Spleen (tissue), 11 donors: ENCODE measurements around the gene GPHN. TPM values are rescaled to one million over a fixed set of nuclear protein-coding genes. Genes with fewer than 3 reads are reported as not detected.

Experiments
- DNase-seq: peaks from one replicate; pipeline ENCODE4 v3.0.0-alpha.2; 2020
- H3K27ac ChIP-seq, 8 donors: fragments of 200-600 bp; sonication (generic) in 7 of 8; 1 replicate in 4 of 8; 2 replicates in 4 of 8; pipeline versions ENCODE4 v1.5.0 to v1.8.0; 2016 to 2021; ENCODE audit warnings: inconsistent platforms in 4 of 8, mild to moderate bottlenecking in 4 of 8, moderate library complexity in 1 of 8
- H3K27me3 ChIP-seq, 7 donors: fragments of 200-600 bp; sonication (generic) in 6 of 7; replicated peaks in 1 of 7; 1 replicate in 4 of 7; 2 replicates in 3 of 7; pipeline versions ENCODE4 v1.5.0 to v1.8.0; 2016 to 2021; ENCODE audit warnings: inconsistent platforms in 3 of 7, mild to moderate bottlenecking in 1 of 7
- H3K36me3 ChIP-seq, 6 donors: fragments of 200-600 bp; sonication (generic) in 5 of 6; 1 replicate in 4 of 6; 2 replicates in 2 of 6; pipeline versions ENCODE4 v1.5.0 to v1.8.0; 2016 to 2021; ENCODE audit warnings: inconsistent platforms in 2 of 6
- H3K4me1 ChIP-seq, 6 donors: fragments of 200-600 bp; sonication (generic) in 5 of 6; 1 replicate in 3 of 6; 2 replicates in 3 of 6; pipeline versions ENCODE4 v1.5.0 to v1.8.0; 2016 to 2021; ENCODE audit warnings: inconsistent platforms in 3 of 6
- H3K4me3 ChIP-seq, 8 donors: fragments of 200-600 bp; sonication (generic) in 7 of 8; 1 replicate in 4 of 8; 2 replicates in 4 of 8; pipeline versions ENCODE4 v1.5.0 to v1.8.0; 2016 to 2021; ENCODE audit warnings: inconsistent platforms in 4 of 8, mild to moderate bottlenecking in 4 of 8, moderate library complexity in 2 of 8
- H3K9me3 ChIP-seq, 8 donors: fragments of 200-600 bp; sonication (generic) in 7 of 8; 1 replicate in 4 of 8; 2 replicates in 4 of 8; pipeline versions ENCODE4 v1.5.0 to v1.8.0; 2016 to 2021; ENCODE audit warnings: inconsistent platforms in 4 of 8
- POLR2A ChIP-seq, 3 donors: fragments of 450-650 bp; IDR thresholded peaks; one replicate each; pipeline ENCODE4 v1.5.1; 2017; ENCODE audit warnings: antibody characterized with exemption in 3 of 3, mild to moderate bottlenecking in 1 of 3
- POLR2AphosphoS5 ChIP-seq, 3 donors: sonication (generic); formaldehyde crosslinking; IDR thresholded peaks; one replicate each; pipeline ENCODE4 v1.5.1; 2017; ENCODE audit warnings: antibody characterized with exemption in 3 of 3
- WGBS, 5 donors: extraction: QIAGEN DNeasy Blood & Tissue Kit in 3 of 5; methylation state at CpG; one replicate each; pipeline versions ENCODE4 v1.1.5 to v1.1.7; 2013 to 2018; 5-methylcytosine and 5-hydroxymethylcytosine counted together
- intact Hi-C: fragments of 100-400 bp; cut with DNase I; formaldehyde crosslinking; loops from one replicate; pipeline ENCODE4 v1.15.0; 2023; ENCODE audit warnings: low total_unique reads
- polyA plus RNA-seq, 3 donors: library from polyadenylated mRNA; stranded (reverse); fragments of 200-250 nt; gene quantifications; one replicate each; pipeline ENCODE4 v1.2.1, GENCODE V29; 2013
- total RNA-seq, 7 donors: library from RNA; depleted of rRNA in 3 of 7; stranded (reverse); fragments of >200 nt in 3 of 7; fragmentation: NEBNext Ultra II Directional in 4 of 7; extraction: Animal tissue kit (Norgen Biotek cat#: 25700) in 4 of 7; gene quantifications; one replicate each; pipeline versions ENCODE4 v1.1.0 to v1.2.1, GENCODE V29; 2016 to 2021
- TF ChIP-seq, protein P1 (sequence below), 11 experiments: fragments of 200-600 bp in 7 of 11; fragments of 450-650 bp in 4 of 11; sonication (generic) in 4 of 11; IDR thresholded peaks in 8 of 11; conservative IDR thresholded peaks in 3 of 11; 1 replicate in 7 of 11; 2 replicates in 4 of 11; pipeline versions ENCODE4 v1.4.0 to v1.8.0; 2016 to 2021; ENCODE audit warnings: antibody characterized with exemption in 11 of 11, inconsistent platforms in 4 of 11, mild to moderate bottlenecking in 1 of 11
- donor health status: healthy with polysubstance abuse.
- donor health status: DM: no; HTN: no; CAD: no; lungs with moderate emphysema.
- donor health status: DM: no; HTN: no; CAD: no.
- donor health status: Bipolar disorder and iron deficiency.
- donor health status: healthy.
- donor health status: DM: no; HTN: no; CAD: no.
- donor health status: DM: yes; HTN: yes; CAD: no.

GPHN gene
- total and polyA plus RNA-seq, 10 donors, result 9.0 to 26.9 (median 15.7) TPM

DNA sequence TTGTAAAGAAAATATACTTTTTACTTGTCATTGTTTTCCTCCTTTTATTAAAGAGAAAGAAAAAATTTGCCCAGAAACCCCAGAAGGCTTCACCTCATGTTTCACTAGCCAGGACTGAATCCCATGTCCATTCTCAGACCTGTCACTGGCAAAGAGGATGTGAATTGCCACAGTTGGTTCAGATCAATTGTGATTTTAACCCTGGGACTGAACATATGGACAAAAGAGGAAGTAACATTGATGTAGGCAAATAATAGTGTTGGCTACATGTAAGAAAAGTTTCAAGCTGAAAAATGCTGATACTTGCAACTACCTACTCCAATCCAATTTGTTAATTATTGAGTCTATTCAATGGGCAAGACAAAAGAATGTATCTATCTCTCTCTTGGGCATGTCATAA lies 30.4 kb upstream of the GPHN start:
- peaks cover 0 to 6% (median 0%) of the 10 kb centered on the region in 8 donors for H3K9me3 ChIP-seq
- H3K27me3 ChIP-seq, result no peaks in the 10 kb centered on the region
- H3K4me3 ChIP-seq, result no peak overlapping the region
- no peak overlapping the region for H3K27ac ChIP-seq
- intact Hi-C loops, result no loop called here
- no peaks in the 10 kb centered on the region for H3K4me1 ChIP-seq
- no peaks in the 10 kb centered on the region for H3K36me3 ChIP-seq
- no peak for DNase-seq
- TF ChIP-seq, protein P1, sequence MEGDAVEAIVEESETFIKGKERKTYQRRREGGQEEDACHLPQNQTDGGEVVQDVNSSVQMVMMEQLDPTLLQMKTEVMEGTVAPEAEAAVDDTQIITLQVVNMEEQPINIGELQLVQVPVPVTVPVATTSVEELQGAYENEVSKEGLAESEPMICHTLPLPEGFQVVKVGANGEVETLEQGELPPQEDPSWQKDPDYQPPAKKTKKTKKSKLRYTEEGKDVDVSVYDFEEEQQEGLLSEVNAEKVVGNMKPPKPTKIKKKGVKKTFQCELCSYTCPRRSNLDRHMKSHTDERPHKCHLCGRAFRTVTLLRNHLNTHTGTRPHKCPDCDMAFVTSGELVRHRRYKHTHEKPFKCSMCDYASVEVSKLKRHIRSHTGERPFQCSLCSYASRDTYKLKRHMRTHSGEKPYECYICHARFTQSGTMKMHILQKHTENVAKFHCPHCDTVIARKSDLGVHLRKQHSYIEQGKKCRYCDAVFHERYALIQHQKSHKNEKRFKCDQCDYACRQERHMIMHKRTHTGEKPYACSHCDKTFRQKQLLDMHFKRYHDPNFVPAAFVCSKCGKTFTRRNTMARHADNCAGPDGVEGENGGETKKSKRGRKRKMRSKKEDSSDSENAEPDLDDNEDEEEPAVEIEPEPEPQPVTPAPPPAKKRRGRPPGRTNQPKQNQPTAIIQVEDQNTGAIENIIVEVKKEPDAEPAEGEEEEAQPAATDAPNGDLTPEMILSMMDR (IDR thresholded peaks at IDR 0.05 in 8 of 11, conservative IDR thresholded peaks at IDR 0.05 in 3 of 11), result no peak
- no peak for TF ChIP-seq POLR2AphosphoS5 (IDR thresholded peaks at IDR 0.05)
- TF ChIP-seq POLR2A (IDR thresholded peaks at IDR 0.05), result no peak

DNA sequence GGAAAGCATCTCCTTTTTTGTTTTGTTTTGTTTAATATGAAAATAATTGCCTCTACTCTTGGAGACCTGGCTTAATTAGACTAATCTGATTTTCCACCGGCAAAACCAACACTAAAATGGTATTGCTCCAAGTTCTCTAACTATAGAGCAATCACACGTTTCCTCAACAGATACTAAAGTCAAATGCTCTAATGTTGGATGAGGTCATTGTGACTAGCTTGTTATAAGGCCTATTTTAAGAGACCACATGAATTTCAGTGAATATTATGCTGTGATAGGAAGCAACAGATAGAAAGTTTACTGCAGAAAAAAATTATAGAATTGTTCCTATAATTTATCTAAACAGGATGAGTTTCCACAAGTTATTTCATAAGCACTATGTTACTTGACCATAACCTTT lies 25.1 kb upstream of the GPHN start:
- 83 to 92% (median 90%) methylated on average over 2 of the region's 2 CpGs for WGBS, 5 donors
- no peak overlapping the region for H3K4me3 ChIP-seq
- intact Hi-C loops, result no loop called here
- no peak for TF ChIP-seq POLR2A (IDR thresholded peaks at IDR 0.05)
- TF ChIP-seq POLR2AphosphoS5 (IDR thresholded peaks at IDR 0.05), result no peak
- TF ChIP-seq, protein P1 (IDR thresholded peaks at IDR 0.05 in 8 of 11, conservative IDR thresholded peaks at IDR 0.05 in 3 of 11), result no peak
- H3K27me3 ChIP-seq, result no peaks in the 10 kb centered on the region
- no peak overlapping the region for H3K27ac ChIP-seq
- no peaks in the 10 kb centered on the region for H3K36me3 ChIP-seq
- H3K4me1 ChIP-seq, result no peaks in the 10 kb centered on the region
- H3K9me3 ChIP-seq, result no peaks in the 10 kb centered on the region
- DNase-seq, result no peak

- Histone ChIP-seq H3K27me3 (no peaks in the 10 kb centered on the region), H3K27ac (no peak overlapping the region), H3K9me3 (no peaks in the 10 kb centered on the region), H3K36me3 (no peaks in the 10 kb centered on the region), H3K4me3 (no peak overlapping the region), H3K4me1 (no peaks in the 10 kb centered on the region)
- no peak for TF ChIP-seq POLR2A (IDR thresholded peaks at IDR 0.05)
- TF ChIP-seq, protein P1 (IDR thresholded peaks at IDR 0.05 in 8 of 11, conservative IDR thresholded peaks at IDR 0.05 in 3 of 11), result no peak
- no peak for TF ChIP-seq POLR2AphosphoS5 (IDR thresholded peaks at IDR 0.05)
- intact Hi-C loops, result no loop called here
- WGBS, 5 donors, result 32 to 71% (median 53%) methylated on average over 1 of the region's 1 CpG
- no peak for DNase-seq
Observed at GRCh38 chr14:66483322-66483721, 24.6 kb upstream of the GPHN start.

- Histone ChIP-seq H3K4me3 (no peak overlapping the region), H3K4me1 (no peaks in the 10 kb centered on the region), H3K36me3 (no peaks in the 10 kb centered on the region), H3K27ac (no peak overlapping the region), H3K9me3 (no peaks in the 10 kb centered on the region), H3K27me3 (no peaks in the 10 kb centered on the region)
- no peak for TF ChIP-seq POLR2A (IDR thresholded peaks at IDR 0.05)
- TF ChIP-seq, protein P1 (IDR thresholded peaks at IDR 0.05 in 8 of 11, conservative IDR thresholded peaks at IDR 0.05 in 3 of 11), result no peak
- TF ChIP-seq POLR2AphosphoS5 (IDR thresholded peaks at IDR 0.05), result no peak
- intact Hi-C loops, result no loop called here
- WGBS, 5 donors, result 48 to 85% (median 71%) methylated on average over 3 of the region's 3 CpGs
- DNase-seq, result no peak
Observed at GRCh38 chr14:66485029-66485428, 22.9 kb upstream of the GPHN start.
